ENCODE data around the gene HBEGF.
A peak's percentile ranks its signal among the peaks of the same experiment; 100 is the strongest.

Gene HBEGF

DNA sequence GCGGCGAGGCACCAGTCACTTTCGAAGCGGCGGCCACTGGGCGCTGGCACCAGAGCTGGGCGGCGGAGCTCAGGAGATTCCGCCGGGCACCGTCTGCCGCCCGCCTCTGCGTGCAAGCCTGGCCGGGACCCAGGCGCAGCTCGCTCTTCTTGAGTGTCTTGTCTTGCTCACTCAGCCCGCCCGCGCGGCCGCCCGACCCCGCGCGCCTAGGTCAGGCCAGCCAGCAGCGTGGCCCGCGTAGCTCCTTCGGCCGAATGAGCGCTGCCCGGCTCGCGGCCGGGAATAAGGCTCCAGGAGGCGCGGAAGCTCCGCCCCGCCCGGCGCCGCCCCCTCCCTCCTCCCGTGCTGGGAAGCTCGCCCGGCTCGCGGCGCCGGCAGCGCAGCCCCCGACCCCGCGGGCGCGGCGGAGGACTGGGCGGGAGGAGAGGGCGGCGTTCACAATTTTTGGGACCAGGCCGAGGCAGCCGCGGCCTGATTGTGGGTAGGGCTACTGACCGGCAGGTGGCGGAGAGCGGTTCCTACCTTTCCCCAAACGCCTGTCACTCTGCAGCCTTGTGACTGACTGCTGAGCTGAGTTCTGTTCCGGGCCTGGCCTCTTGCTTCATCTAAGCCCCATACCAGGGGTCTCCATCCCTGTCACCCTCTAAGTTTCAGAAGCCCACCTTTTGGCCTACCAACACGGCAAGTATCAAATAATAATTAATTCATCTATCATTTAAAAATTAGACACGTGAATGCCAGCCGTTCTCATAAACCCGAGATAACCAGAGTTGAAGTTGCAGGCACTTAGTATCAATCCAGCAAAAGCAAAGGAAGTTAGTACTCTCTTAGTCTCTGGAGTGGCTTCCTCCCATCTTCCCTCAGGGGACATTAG, at the start of gene HBEGF:
Gene HBEGF, minus strand, starts transcription at position 256 of the 874 bp plus-strand sequence. CDS start 275 bp downstream, outside the sequence.
- DNase-seq = peak; percentile 63 to 65

- no peak for DNase-seq
Measured at GRCh38 chr5:140393738-140394137, 47.3 kb upstream of the HBEGF start.

- no peak for DNase-seq
Measured at GRCh38 chr5:140391732-140392131, 45.3 kb upstream of the HBEGF start.

- no peak for DNase-seq
Measured at GRCh38 chr5:140391312-140391711, 44.9 kb upstream of the HBEGF start.

DNA sequence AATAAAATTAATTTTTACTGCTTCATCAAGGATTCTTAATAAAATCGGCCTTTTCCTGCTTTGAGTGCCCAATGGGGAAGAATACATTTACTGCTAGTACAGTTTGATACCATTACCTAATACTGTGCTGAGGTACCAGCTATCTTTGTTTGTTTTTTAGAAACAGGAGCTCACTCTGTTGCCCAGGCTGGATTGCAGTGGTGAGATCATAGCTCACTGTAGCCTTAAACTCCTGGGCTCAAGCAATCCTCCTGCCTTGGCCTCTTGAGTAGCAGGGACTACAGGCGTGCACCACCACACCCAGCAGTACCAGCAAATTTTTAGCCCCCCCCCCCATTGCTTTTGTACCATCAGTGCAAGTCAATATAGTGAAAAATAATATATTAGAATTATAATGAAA, 41.6 kb upstream of the HBEGF start:
- no peak for DNase-seq

- DNase-seq = no peak
Measured at GRCh38 chr5:140383300-140383699, 36.9 kb upstream of the HBEGF start.

GRCh38 chr5:140382866-140383265, 36.5 kb upstream of the HBEGF start:
- no peak for DNase-seq

DNA sequence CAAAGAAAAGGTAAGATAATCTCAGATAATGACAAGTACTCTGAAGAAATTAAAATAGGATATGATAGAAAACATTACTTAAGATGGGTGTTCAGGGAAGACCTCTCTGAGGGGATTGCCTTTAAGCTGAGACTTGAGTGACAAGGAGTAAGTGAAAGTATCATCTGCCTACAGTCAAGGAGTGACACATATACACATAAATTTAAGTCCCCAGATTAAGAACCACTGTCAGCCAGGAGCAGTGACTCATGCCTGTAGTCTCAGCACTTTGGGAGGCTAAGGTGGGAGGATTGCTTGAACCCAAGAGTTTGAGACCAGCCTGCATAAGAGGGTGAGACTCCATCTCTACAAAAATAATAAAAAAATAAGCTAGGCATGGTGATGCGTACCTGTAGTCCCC, 35.6 kb upstream of the HBEGF start:
- no peak for DNase-seq

- DNase-seq = no peak
Measured at GRCh38 chr5:140381351-140381750, 34.9 kb upstream of the HBEGF start.

DNA sequence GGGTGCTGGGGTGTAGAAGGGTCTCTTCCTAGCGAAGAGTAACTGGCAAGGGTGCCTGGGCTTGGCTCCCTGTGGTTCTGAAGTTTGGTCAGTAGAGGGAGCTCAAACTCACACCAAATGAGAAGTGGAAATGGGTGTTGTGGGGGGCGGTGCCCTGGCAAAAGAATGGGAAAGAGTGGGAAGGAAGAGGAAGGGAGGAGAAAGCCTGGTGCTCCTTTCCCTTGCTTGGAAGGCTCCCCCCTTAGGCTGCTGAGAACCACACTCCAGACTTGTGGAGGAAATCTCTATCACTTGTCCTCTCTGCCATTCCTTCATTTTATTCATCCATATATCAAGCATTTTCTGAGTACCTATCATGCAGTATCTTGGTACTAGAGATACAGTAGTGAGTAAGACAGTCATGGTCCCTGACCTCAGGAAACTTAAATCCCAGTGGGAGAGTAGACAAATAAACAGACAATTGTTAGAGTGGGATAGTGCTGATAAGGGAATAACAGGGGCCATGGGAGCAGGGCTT, 26.6 kb upstream of the HBEGF start:
- peak; percentile 75 for DNase-seq

DNA sequence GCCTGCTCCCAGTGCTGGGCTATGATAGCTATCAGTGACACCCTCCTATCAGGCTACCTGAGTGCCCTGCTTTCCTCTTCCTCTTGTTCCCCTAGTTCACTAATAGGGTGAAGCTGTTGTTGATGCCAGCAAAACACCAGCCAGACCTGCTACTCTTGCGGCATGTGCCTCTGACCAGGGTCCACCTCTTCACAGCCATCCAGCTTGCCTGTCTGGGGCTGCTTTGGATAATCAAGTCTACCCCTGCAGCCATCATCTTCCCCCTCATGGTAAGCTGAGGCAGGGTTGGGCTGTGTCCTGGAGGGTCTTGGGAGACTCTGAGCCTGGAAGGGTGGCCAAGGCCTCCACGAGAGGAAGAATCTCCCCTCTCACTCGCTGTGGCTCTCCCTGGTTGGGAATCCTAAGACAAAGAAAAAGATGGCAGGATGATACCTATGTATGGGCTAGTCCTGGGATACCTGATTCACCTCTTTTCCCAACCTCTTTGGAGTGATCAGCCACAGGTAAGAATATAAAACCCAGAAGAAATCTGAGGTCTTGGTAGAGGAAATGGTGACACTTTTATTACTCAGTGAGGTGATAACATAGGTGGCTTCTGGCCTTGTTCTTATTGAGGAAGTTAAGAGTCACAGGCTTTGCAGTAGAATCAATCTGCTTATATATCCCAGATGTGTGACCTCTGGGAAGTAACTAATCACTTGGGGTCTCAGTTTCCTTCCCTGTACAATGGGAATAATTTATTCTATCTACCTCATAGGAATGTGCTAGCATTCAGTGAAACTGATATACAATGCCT, 25.2 kb upstream of the HBEGF start:
- DNase-seq = no peak

DNA sequence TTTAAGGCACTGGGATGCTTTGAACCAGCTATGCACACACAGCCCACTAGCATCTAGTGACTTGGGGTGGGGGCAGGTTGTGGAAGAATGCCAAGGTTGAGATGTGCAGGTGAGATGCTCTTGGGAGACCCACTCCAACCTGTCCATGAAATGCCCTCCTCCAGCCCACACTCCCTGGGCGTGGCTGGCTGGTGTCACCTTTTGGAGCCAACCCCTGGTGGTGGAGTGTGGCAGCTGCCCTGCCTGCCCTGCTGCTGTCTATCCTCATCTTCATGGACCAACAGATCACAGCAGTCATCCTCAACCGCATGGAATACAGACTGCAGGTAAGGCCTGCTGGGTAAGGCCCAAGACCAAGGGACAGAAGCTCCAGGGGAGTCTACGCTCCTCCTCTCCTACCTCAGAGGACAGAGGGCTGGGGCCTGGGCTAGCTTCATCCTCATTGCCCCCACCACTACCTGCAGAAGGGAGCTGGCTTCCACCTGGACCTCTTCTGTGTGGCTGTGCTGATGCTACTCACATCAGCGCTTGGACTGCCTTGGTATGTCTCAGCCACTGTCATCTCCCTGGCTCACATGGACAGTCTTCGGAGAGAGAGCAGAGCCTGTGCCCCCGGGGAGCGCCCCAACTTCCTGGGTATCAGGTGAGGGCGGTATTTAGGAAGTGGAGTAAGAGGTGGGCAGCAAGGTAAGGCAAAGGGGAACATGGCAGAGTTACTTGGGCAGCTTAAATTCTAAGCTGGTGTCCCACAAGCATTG, 21.0 kb upstream of the HBEGF start:
- no peak for DNase-seq

DNA sequence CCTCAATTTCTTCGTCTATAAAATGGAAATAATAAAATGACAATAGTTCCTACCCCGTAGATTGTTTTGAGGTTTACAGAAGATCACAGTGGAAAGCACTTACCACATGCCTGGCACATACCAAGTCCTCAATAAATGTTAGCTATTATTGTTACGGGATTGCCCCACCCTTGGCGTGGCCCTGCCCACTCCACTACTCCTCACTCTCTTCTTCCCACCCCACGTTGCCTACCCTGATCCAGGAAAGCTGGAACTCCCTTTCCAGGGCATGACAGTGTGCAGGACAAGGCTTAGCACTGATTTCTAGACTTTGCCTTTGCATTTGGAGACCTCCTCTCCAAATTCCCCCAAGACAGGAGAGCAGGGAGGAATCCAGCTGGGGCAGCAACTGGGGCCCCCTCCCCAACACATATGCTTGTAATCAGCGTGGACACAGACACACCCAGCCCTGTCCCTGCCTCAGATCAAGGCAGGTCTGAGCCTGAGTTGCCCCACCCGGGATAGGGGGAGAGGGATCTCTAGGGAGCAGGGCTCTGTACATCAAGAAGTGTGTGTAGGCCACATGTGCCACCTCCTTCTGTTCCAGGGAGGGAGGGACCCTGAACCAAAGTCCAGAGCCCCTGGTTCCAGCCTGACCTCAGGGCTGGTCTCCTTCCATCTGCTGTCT, 20.3 kb upstream of the HBEGF start:
- no peak for DNase-seq

- DNase-seq = no peak
Measured at GRCh38 chr5:140365941-140366340, 19.5 kb upstream of the HBEGF start.

GRCh38 chr5:140365282-140365681, 18.9 kb upstream of the HBEGF start:
- DNase-seq = no peak

DNA sequence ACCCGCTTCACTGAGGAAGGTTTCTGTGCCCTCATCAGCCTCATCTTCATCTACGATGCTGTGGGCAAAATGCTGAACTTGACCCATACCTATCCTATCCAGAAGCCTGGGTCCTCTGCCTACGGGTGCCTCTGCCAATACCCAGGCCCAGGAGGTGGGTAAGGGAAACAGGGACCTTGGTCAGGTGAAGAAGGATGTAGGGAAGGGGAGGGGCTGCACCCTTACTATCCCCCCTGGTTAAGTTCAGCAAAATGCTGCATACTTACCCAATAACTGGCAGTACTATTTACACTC, 18.0 kb upstream of the HBEGF start:
- no peak for DNase-seq

DNA sequence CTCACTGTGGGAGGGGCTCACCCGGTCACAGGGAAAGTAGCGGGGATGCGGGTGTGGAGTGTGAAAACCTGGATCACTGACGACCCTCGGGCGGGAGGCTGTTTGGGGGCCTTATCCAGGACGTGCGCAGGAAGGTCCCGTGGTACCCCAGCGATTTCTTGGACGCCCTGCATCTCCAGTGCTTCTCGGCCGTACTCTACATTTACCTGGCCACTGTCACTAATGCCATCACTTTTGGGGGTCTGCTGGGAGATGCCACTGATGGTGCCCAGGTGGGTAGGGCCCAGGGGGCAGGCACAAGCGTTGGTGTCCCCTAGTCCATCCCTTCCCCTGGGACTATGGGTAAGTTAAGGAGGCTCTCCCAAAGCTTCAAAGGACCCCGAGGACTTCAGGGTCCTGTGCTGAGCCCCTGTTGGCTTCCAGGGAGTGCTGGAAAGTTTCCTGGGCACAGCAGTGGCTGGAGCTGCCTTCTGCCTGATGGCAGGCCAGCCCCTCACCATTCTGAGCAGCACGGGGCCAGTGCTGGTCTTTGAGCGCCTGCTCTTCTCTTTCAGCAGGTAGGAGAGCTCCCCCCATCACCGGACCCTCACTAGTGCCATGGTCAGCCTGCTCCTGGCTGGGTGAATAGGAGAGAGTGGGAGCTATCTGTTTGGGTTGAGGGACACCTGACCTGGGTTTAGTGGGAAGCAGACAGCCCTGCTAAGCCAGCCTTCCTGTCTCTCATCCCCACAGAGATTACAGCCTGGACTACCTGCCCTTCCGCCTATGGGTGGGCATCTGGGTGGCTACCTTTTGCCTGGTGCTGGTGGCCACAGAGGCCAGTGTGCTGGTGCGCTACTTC, 17.4 kb upstream of the HBEGF start:
- no peak for DNase-seq

DNA sequence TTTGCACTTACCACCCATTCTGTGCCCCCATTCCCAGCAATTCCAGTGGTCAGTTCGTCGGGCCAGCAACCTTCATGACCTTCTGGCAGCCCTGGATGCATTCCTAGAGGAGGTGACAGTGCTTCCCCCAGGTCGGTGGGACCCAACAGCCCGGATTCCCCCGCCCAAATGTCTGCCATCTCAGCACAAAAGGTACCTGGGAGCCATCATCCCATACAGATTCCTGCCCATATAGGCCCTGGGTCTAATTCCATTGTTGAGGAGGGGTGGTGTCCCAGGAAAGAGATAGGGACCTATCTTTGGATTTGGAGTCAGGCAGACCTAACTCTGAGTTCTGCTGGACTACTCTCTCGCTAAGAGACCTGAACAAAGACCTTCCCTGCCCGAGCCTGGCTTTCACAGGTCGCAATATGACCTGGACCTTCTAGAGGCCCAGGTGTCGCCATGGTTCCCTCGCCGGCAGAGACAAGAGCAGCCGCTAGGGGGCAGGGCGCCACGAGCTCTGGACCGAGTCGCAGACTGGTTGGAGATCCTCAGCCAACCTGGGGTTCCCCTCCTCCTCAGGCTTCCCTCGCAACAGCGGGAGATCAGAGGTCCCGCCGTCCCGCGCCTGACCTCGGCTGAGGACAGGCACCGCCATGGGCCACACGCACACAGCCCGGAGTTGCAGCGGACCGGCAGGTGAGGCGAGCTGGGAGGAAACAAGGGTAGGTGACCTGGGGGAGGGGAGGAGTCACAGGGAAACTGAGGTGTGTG, 16.6 kb upstream of the HBEGF start:
- peak; percentile 32 to 42 for DNase-seq

GRCh38 chr5:140362311-140362710, 15.9 kb upstream of the HBEGF start:
- DNase-seq = no peak

- no peak for DNase-seq
Measured at GRCh38 chr5:140361901-140362300, 15.5 kb upstream of the HBEGF start.

Data from NCI-H2081 (cell line).